Prostate gland (tissue), 2 donors: ENCODE results near the gene PSMA2.

Source experiments
- CTCF ChIP-seq, 4 experiments: fragments of 200-600 bp in 2 of 4; fragments of 450-650 bp in 2 of 4; sonication (generic) in 2 of 4; IDR thresholded peaks; 1 replicate in 3 of 4; 2 replicates in 1 of 4; pipeline ENCODE4 v1.5.1; 2016 to 2019; ENCODE audit warnings: antibody characterized with exemption in 4 of 4, mild to moderate bottlenecking in 2 of 4, moderate library complexity in 2 of 4
- POLR2A ChIP-seq: fragments of 450-650 bp; IDR thresholded peaks from one replicate; pipeline ENCODE4 v1.6.1; 2016; ENCODE audit warnings: antibody characterized with exemption, mild to moderate bottlenecking
- POLR2AphosphoS5 ChIP-seq: sonication (generic); formaldehyde crosslinking; IDR thresholded peaks from one replicate; pipeline ENCODE4 v1.6.1; 2017; ENCODE audit warnings: antibody characterized with exemption

GRCh38 chr7:42978496-42978895 is 46.5 kb upstream of the PSMA2 start:
- no peak for TF ChIP-seq POLR2A
- no peak for TF ChIP-seq CTCF (IDR thresholded peaks at IDR 0.05)
- no peak for TF ChIP-seq POLR2AphosphoS5
